OCI-LY7 (cell line): ENCODE data around the gene HIVEP2. TPM values are rescaled to one million over a fixed set of nuclear protein-coding genes. Genes with fewer than 3 reads are reported as not detected.

Experiments used
- BruUV-seq: library from RNA; stranded (reverse); fragments of 400-500 nt; replicated peaks from 2 replicates; lab custom pipeline; 2021; lab: Mats Ljungman, UMichigan
- CTCF ChIA-PET: fragments of 300-600 bp; sonication (Branson Sonifier 250); formaldehyde crosslinking; loops from one replicate; lab custom pipeline; 2022; ENCODE audit warnings: antibody characterized with exemption; ENCODE audit not compliant: unreplicated experiment; lab: Charles Lee
- POLR2A ChIA-PET: fragments of 300-600 bp; sonication (Branson Sonifier 250); formaldehyde crosslinking; loops from one replicate; lab custom pipeline; 2022; ENCODE audit warnings: antibody characterized with exemption; lab: Charles Lee
- DNase-seq: peaks from one replicate; pipeline ENCODE4 v3.0.0-alpha.2; 2015; ENCODE audit warnings: low spot score
- H2AFZ ChIP-seq: fragments of 200-600 bp; sonication (generic), shearing (Covaris generic); 2 replicates; pipeline ENCODE4 v1.6.1; 2014; ENCODE audit warnings: mild to moderate bottlenecking, antibody characterized with exemption, low read length, moderate library complexity
- H3K27ac ChIP-seq: fragments of 200-600 bp; sonication (generic); 2 replicates; pipeline ENCODE4 v1.5.1; 2014; ENCODE audit warnings: mixed run types, low read depth, mild to moderate bottlenecking, moderate library complexity, low read length, inconsistent platforms; ENCODE audit not compliant: poor library complexity, severe bottlenecking
- H3K36me3 ChIP-seq: fragments of 200-600 bp; sonication (generic); 2 replicates; pipeline ENCODE4 v1.6.1; 2014; ENCODE audit warnings: mild to moderate bottlenecking, antibody characterized with exemption, low read length, moderate library complexity, mixed read lengths; ENCODE audit not compliant: insufficient read depth
- H3K4me1 ChIP-seq: fragments of 200-600 bp; sonication (generic); 2 replicates; pipeline ENCODE4 v1.5.1; 2014; ENCODE audit warnings: mild to moderate bottlenecking, low read length; ENCODE audit not compliant: insufficient read depth, poor library complexity, severe bottlenecking
- H3K4me2 ChIP-seq: fragments of 200-600 bp; sonication (generic); 2 replicates; pipeline ENCODE4 v1.6.1; 2014; ENCODE audit warnings: mild to moderate bottlenecking, low read length
- H3K4me3 ChIP-seq: fragments of 200-600 bp; sonication (generic); 2 replicates; pipeline ENCODE4 v1.5.1; 2014; ENCODE audit warnings: mild to moderate bottlenecking, low read depth, low read length; ENCODE audit not compliant: poor library complexity, severe bottlenecking
- H3K79me2 ChIP-seq: fragments of 200-600 bp; sonication (generic); 2 replicates; pipeline ENCODE4 v1.6.1; 2016; ENCODE audit warnings: low read depth, mild to moderate bottlenecking, low read length, moderate library complexity, mixed read lengths; ENCODE audit not compliant: insufficient read depth
- H3K9me2 ChIP-seq: fragments of 200-600 bp; sonication (generic); 2 replicates; pipeline ENCODE4 v1.6.1; 2016; ENCODE audit warnings: mild to moderate bottlenecking, low read length, mixed read lengths; ENCODE audit not compliant: insufficient read depth
- H3K9me3 ChIP-seq: fragments of 200-600 bp; sonication (generic); 2 replicates; pipeline ENCODE4 v1.6.1; 2014; ENCODE audit warnings: mild to moderate bottlenecking, mixed run types, low read length, mixed read lengths
- H4K20me1 ChIP-seq: fragments of 200-600 bp; sonication (generic); 2 replicates; pipeline ENCODE4 v1.6.1; 2014; ENCODE audit warnings: mild to moderate bottlenecking, antibody characterized with exemption, low read length, moderate library complexity, mixed read lengths; ENCODE audit not compliant: insufficient read depth
- CTCF ChIP-seq: fragments of 200-600 bp; sonication (generic); conservative IDR thresholded peaks from 2 replicates; pipeline ENCODE4 v1.5.1; 2014; ENCODE audit warnings: mild to moderate bottlenecking, antibody characterized with exemption, low read length, moderate library complexity, mixed read lengths
- EZH2phosphoT487 ChIP-seq: fragments of 200-600 bp; sonication (generic); IDR thresholded peaks from 2 replicates; pipeline ENCODE4 v1.6.1; 2018; ENCODE audit warnings: low read depth, borderline replicate concordance, mild to moderate bottlenecking, mixed run types, antibody characterized with exemption, low read length, moderate library complexity, mixed read lengths
- intact Hi-C: fragments of 100-400 bp; cut with micrococcal nuclease; formaldehyde crosslinking; loops from one replicate; pipeline ENCODE4 v1.10.0; 2022; ENCODE audit not compliant: unreplicated experiment
- total RNA-seq, 2 experiments: library from RNA; depleted of rRNA in 1 of 2; stranded (reverse); fragments of >200 nt in 1 of 2; shearing (Covaris generic) in 1 of 2; gene quantifications; 2 replicates each; pipeline ENCODE4 v1.2.3, GENCODE V29; 2014 to 2022

The HIVEP2 gene
- total RNA-seq, 2 experiments from 2014 or later = 18.8 to 24.6 TPM

- Histone ChIP-seq H3K9me3 (no peaks in the 10 kb centered on the region), H3K4me1 (peaks cover 100% of the 10 kb centered on the region), H3K4me3 (peak overlapping the region; percentile 15), H3K27ac (peak overlapping the region; percentile 94), H3K36me3 (no peaks in the 10 kb centered on the region; the same call in 1 of the 2 replicates), H3K9me2 (no peaks in the 10 kb centered on the region), H2AFZ (no peak overlapping the region), H3K4me2 (peak overlapping the region; percentile 80), H3K79me2 (peaks cover 87% of the 10 kb centered on the region; the same call in 1 of the 2 replicates), H4K20me1 (no peaks in the 10 kb centered on the region; the same call in 1 of the 2 replicates)
- CTCF ChIA-PET = no interaction called here
- no peak for DNase-seq
- POLR2A ChIA-PET = interaction anchor here (0.7 to 2.6 kb wide), 4 partner anchors 9 to 30 kb away, joined by 3 to 10 read pairs (median 3); no protein-coding TSS in a partner anchor
- no TSS peak for BruUV-seq
- TF ChIP-seq EZH2phosphoT487 (no peak), CTCF (no peak)
- intact Hi-C loops = loop anchor here (5.0 kb wide), 1 partner anchor 38 kb away; no protein-coding TSS in a partner anchor
Observed at GRCh38 chr6:142848976-142849375, 96.0 kb downstream of the HIVEP2 start.

GRCh38 chr6:142848156-142848555 is 96.8 kb downstream of the HIVEP2 start:
- DNase-seq = no peak
- peaks cover 100% of the 10 kb centered on the region for H3K4me1 ChIP-seq
- POLR2A ChIA-PET = interaction anchor here (0.6 to 2.6 kb wide), 8 partner anchors 8 to 81 kb away, joined by 3 to 10 read pairs (median 3); no protein-coding TSS in a partner anchor
- H3K9me3 ChIP-seq = no peaks in the 10 kb centered on the region
- H3K4me3 ChIP-seq = peak overlapping the region; percentile 13
- no peaks in the 10 kb centered on the region; the same call in 1 of the 2 replicates for H3K36me3 ChIP-seq
- no TSS peak for BruUV-seq
- no peaks in the 10 kb centered on the region for H3K9me2 ChIP-seq
- peak overlapping the region; percentile 80 for H3K4me2 ChIP-seq
- H3K27ac ChIP-seq = peak overlapping the region; percentile 94
- no peak overlapping the region for H2AFZ ChIP-seq
- H4K20me1 ChIP-seq = no peaks in the 10 kb centered on the region; the same call in 1 of the 2 replicates
- TF ChIP-seq CTCF (no peak), EZH2phosphoT487 (no peak)
- CTCF ChIA-PET = no interaction called here
- peaks cover 95% of the 10 kb centered on the region; the same call in 1 of the 2 replicates for H3K79me2 ChIP-seq
- intact Hi-C loops = loop anchor here (5.0 kb wide), 1 partner anchor 39 kb away; no protein-coding TSS in a partner anchor

- DNase-seq = no peak
- no peaks in the 10 kb centered on the region; the same call in 1 of the 2 replicates for H4K20me1 ChIP-seq
- TF ChIP-seq EZH2phosphoT487 (no peak), CTCF (no peak)
- no peaks in the 10 kb centered on the region for H3K9me3 ChIP-seq
- H3K9me2 ChIP-seq = no peaks in the 10 kb centered on the region
- no peak overlapping the region for H2AFZ ChIP-seq
- peaks cover 96% of the 10 kb centered on the region; the same call in 1 of the 2 replicates for H3K79me2 ChIP-seq
- no TSS peak for BruUV-seq
- peak overlapping the region; percentile 65 for H3K27ac ChIP-seq
- intact Hi-C loops = loop anchor here (5.0 kb wide), 1 partner anchor 40 kb away; no protein-coding TSS in a partner anchor
- no peaks in the 10 kb centered on the region; the same call in 1 of the 2 replicates for H3K36me3 ChIP-seq
- peak overlapping the region; percentile 80 for H3K4me2 ChIP-seq
- no peak overlapping the region for H3K4me3 ChIP-seq
- ChIA-PET POLR2A (interaction anchor here (0.7 to 2.6 kb wide), 4 partner anchors 10 to 68 kb away, joined by 3 to 10 read pairs (median 8); no protein-coding TSS in a partner anchor), CTCF (no interaction called here)
- H3K4me1 ChIP-seq = peaks cover 100% of the 10 kb centered on the region
Observed at GRCh38 chr6:142846883-142847287, 98.1 kb downstream of the HIVEP2 start.
